HepG2 (cell line): ENCODE data around the gene CDKN2AIP. TPM values are rescaled to one million over a fixed set of nuclear protein-coding genes. Genes with fewer than 3 reads are reported as not detected.

Source experiments
- ATAC-seq: fragments of 200-7000 bp; cut with Tn5 transposase; 3 replicates; pipeline ENCODE4 v1.9.1; 2020; ENCODE audit warnings: mild to moderate bottlenecking, moderate library complexity
- BruUV-seq: library from RNA; stranded (reverse); fragments of 400-500 nt; replicated peaks from 2 replicates; lab custom pipeline; 2021; lab: Mats Ljungman, UMichigan
- CTCF ChIA-PET: fragments of 300-600 bp; formaldehyde crosslinking; extraction: SDS; loops from one replicate; lab custom pipeline; 2021; ENCODE audit warnings: low total read pairs, inconsistent platforms, low intra/inter-chr PET ratio; lab: Yijun Ruan, JAX
- POLR2A ChIA-PET: fragments of 350-600 bp; sonication (Branson Sonifier 250); formaldehyde crosslinking; loops from one replicate; lab custom pipeline; 2020; ENCODE audit warnings: antibody characterized with exemption, inconsistent platforms; lab: Yijun Ruan, JAX
- DNase-seq: peaks from one replicate; pipeline ENCODE4 v3.0.0-alpha.2; 2015; ENCODE audit warnings: low spot score
- FAIRE-seq: peaks from 3 replicates; lab custom pipeline; 2011; peaks lifted over from hg19 to GRCh38; lab: Jason Lieb, UNC
- H2AFZ ChIP-seq: one replicate; pipeline ENCODE4 v1.6.1; 2011; ENCODE audit warnings: low read length, inconsistent platforms
- H3K27ac ChIP-seq: fragments of 300-600 bp; 3 replicates; pipeline ENCODE4 v1.8.0; 2011; ENCODE audit warnings: mixed run types, mild to moderate bottlenecking, mixed read lengths, low read length, inconsistent platforms; ENCODE audit not compliant: insufficient read depth; ENCODE audit errors: extremely low read length
- H3K27me3 ChIP-seq, 2 experiments: fragments of 200-600 bp in 1 of 2; 2 replicates in 1 of 2; 3 replicates in 1 of 2; pipeline versions ENCODE4 v1.6.0 to v1.8.0; 2011; ENCODE audit warnings: low read length in 2 of 2, mild to moderate bottlenecking in 2 of 2, moderate library complexity in 2 of 2, inconsistent platforms in 1 of 2; ENCODE audit not compliant: insufficient read depth in 2 of 2, control insufficient read depth in 1 of 2
- H3K36me3 ChIP-seq, 2 experiments: fragments of 200-600 bp in 1 of 2; replicated peaks in 1 of 2; 2 replicates in 1 of 2; 3 replicates in 1 of 2; pipeline versions ENCODE4 v1.5.1 to v1.8.0; 2011; ENCODE audit warnings: low read length in 2 of 2, inconsistent platforms in 1 of 2; ENCODE audit not compliant: insufficient read depth in 2 of 2, control insufficient read depth in 1 of 2
- H3K4me1 ChIP-seq: 2 replicates; pipeline ENCODE4 v1.5.1; 2012; ENCODE audit warnings: low read length, inconsistent platforms; ENCODE audit not compliant: insufficient read depth
- H3K4me2 ChIP-seq: 2 replicates; pipeline ENCODE4 v1.6.0; 2011; ENCODE audit warnings: low read depth, low read length, inconsistent platforms
- H3K4me3 ChIP-seq, 3 experiments: fragments of 200-600 bp in 1 of 3; sonication (generic), shearing (Covaris generic) in 1 of 3; replicated peaks in 1 of 3; 2 replicates each; pipeline ENCODE4 v1.5.1; 2011 to 2016; ENCODE audit warnings: low read length in 3 of 3, inconsistent platforms in 2 of 3, low read depth in 2 of 3, mild to moderate bottlenecking in 2 of 3, control low read depth in 1 of 3, mixed read lengths in 1 of 3; ENCODE audit not compliant: insufficient read depth in 1 of 3
- H3K79me2 ChIP-seq: one replicate; pipeline ENCODE4 v1.6.1; 2011; ENCODE audit warnings: low read length, inconsistent platforms; ENCODE audit not compliant: insufficient read depth
- H3K9ac ChIP-seq: 2 replicates; pipeline ENCODE4 v1.6.0; 2011; ENCODE audit warnings: mild to moderate bottlenecking, low read depth, low read length, inconsistent platforms; ENCODE audit not compliant: insufficient read depth
- H3K9me3 ChIP-seq: 2 replicates; pipeline ENCODE4 v1.5.1; 2012; ENCODE audit warnings: mild to moderate bottlenecking, low read length
- H4K20me1 ChIP-seq: 2 replicates; pipeline ENCODE4 v1.6.0; 2011; ENCODE audit warnings: inconsistent platforms, mild to moderate bottlenecking, low read length, moderate library complexity; ENCODE audit not compliant: insufficient read depth
- ARNTL ChIP-seq: sonication (generic); formaldehyde crosslinking; IDR thresholded peaks from 2 replicates; pipeline ENCODE4 v1.4.0; 2020; ENCODE audit warnings: mild to moderate bottlenecking, missing genetic modification reagents
- ETS1 ChIP-seq: sonication (generic); formaldehyde crosslinking; IDR thresholded peaks from 2 replicates; pipeline ENCODE4 v1.4.0; 2020; ENCODE audit warnings: missing genetic modification reagents
- GATAD1 ChIP-seq: IDR thresholded peaks from 2 replicates; pipeline ENCODE4 v1.6.1; 2016; ENCODE audit warnings: missing genetic modification reagents, missing compliant biosample characterization
- HDAC6 ChIP-seq: fragments of 200-600 bp; sonication (generic); IDR thresholded peaks from 2 replicates; pipeline ENCODE4 v1.7.0; 2017; ENCODE audit warnings: mild to moderate bottlenecking, antibody characterized with exemption, low read length, low read depth
- HNF4A ChIP-seq: sonication (generic); formaldehyde crosslinking; IDR thresholded peaks from 2 replicates; pipeline ENCODE4 v1.4.0; 2020; ENCODE audit warnings: missing genetic modification reagents
- MED1 ChIP-seq: sonication (generic); formaldehyde crosslinking; IDR thresholded peaks from 2 replicates; pipeline ENCODE4 v1.4.0; 2020; ENCODE audit warnings: missing genetic modification reagents
- NFIC ChIP-seq: IDR thresholded peaks from 2 replicates; pipeline ENCODE4 v1.6.1; 2012; ENCODE audit warnings: mild to moderate bottlenecking, low read length, inconsistent platforms
- PRMT3 ChIP-seq: sonication (generic); formaldehyde crosslinking; IDR thresholded peaks from 2 replicates; pipeline ENCODE4 v1.8.1; 2022; ENCODE audit warnings: low read depth, mild to moderate bottlenecking, moderate library complexity, missing genetic modification reagents, borderline replicate concordance
- SP140L ChIP-seq: sonication (generic); formaldehyde crosslinking; IDR thresholded peaks from 2 replicates; pipeline ENCODE4 v1.4.0; 2020; ENCODE audit warnings: missing genetic modification reagents, borderline replicate concordance
- TOE1 ChIP-seq: sonication (generic); formaldehyde crosslinking; IDR thresholded peaks from 2 replicates; pipeline ENCODE4 v1.4.0; 2020; ENCODE audit warnings: mild to moderate bottlenecking, missing genetic modification reagents
- TRAFD1 ChIP-seq: sonication (generic); formaldehyde crosslinking; IDR thresholded peaks from 2 replicates; pipeline ENCODE4 v1.5.1; 2020; ENCODE audit warnings: missing genetic modification reagents, mild to moderate bottlenecking, borderline replicate concordance
- ZBTB43 ChIP-seq: sonication (generic); formaldehyde crosslinking; conservative IDR thresholded peaks from 2 replicates; pipeline ENCODE4 v1.4.0; 2020; ENCODE audit warnings: missing genetic modification reagents
- ZNF160 ChIP-seq: sonication (generic); formaldehyde crosslinking; IDR thresholded peaks from 2 replicates; pipeline ENCODE4 v1.8.0; 2022; ENCODE audit warnings: mild to moderate bottlenecking, inconsistent platforms, missing genetic modification reagents
- ZNF510 ChIP-seq: sonication (generic); formaldehyde crosslinking; IDR thresholded peaks from 2 replicates; pipeline ENCODE4 v1.4.0; 2020; ENCODE audit warnings: low read depth, mild to moderate bottlenecking, missing genetic modification reagents
- ZSCAN12 ChIP-seq: sonication (generic); formaldehyde crosslinking; IDR thresholded peaks from 2 replicates; pipeline ENCODE4 v1.9.0; 2021; ENCODE audit warnings: mild to moderate bottlenecking, missing genetic modification reagents
- WGBS: methylation state at CpG from one replicate; pipeline ENCODE4 v1.1.6; 2017; ENCODE audit warnings: low lambda C conversion rate; 5-methylcytosine and 5-hydroxymethylcytosine counted together
- in situ Hi-C: cut with HindIII; loops from 2 replicates; pipeline ENCODE4 v1.10.0; 2017; ENCODE audit warnings: low pct_unique_long_range_greater_than_20kb; ENCODE audit not compliant: extremely low pct_ligation_motif_present
- intact Hi-C: fragments of 100-400 bp; cut with micrococcal nuclease; formaldehyde crosslinking; loops from one replicate; pipeline ENCODE4 v1.10.0; 2022; ENCODE audit not compliant: unreplicated experiment
- polyA plus RNA-seq, 8 experiments: library from polyadenylated mRNA; depleted of rRNA in 3 of 8; stranded (reverse) in 7 of 8; unstranded in 1 of 8; fragments of >200 nt; fragmentation: Illumina TruSeq in 4 of 8; extraction: Trizol in 4 of 8; gene quantifications; 2 replicates each; pipeline versions ENCODE4 v1.2.1 to v1.2.3, GENCODE V29; 2011 to 2016; ENCODE audit warnings: low read depth in 4 of 8, missing spikeins in 1 of 8, mixed read lengths in 1 of 8; ENCODE audit not compliant: insufficient read depth in 1 of 8
- total RNA-seq, 5 experiments: library from RNA; depleted of rRNA; stranded (reverse); fragments of >200 nt; fragmentation: Illumina TruSeq; extraction: Trizol; gene quantifications; 2 replicates each; pipeline ENCODE4 v1.2.3, GENCODE V29; 2016; ENCODE audit warnings: low read depth in 1 of 5
- TF ChIP-seq, protein P1 (sequence below): sonication (generic); formaldehyde crosslinking; IDR thresholded peaks from 2 replicates; pipeline ENCODE4 v1.4.0; 2020; ENCODE audit warnings: missing genetic modification reagents

The CDKN2AIP gene
- total and polyA plus RNA-seq, 2 of the 13 experiments (the other 11 are each of a cell fraction or from before 2014, with no cell fraction given), result 17.0 to 18.7 TPM

DNA sequence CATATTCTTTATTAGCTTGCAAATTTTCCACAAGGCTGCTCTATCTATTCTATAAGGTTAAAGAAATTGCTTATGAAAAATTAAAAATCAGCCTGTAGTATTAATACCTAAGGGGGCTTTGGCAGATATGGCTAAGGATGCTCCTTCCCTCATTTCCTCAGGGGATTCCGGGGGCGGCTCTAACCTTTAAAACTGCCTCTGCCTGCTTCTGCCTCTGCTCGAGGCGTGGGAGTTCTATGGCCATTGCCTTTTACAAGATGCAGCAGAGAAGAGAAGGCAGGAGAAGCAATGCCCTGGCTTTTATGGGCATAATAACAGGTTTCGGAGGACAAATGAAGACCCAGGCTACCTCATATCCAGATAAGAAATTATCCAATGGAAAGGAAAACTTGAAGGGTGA, 8.6 kb upstream of the CDKN2AIP start:
- Histone ChIP-seq H4K20me1 (no peaks in the 10 kb centered on the region), H3K27me3 (no peaks in the 10 kb centered on the region), H3K27ac (no peak overlapping the region), H3K4me3 (no peak overlapping the region), H3K9ac (no peak overlapping the region), H3K79me2 (no peaks in the 10 kb centered on the region), H3K9me3 (no peaks in the 10 kb centered on the region), H3K36me3 (no peaks in the 10 kb centered on the region), H3K4me1 (peaks cover 34% of the 10 kb centered on the region), H2AFZ (peak overlapping the region; percentile 23), H3K4me2 (no peak overlapping the region)
- ATAC-seq (no peak), FAIRE-seq (no peak), DNase-seq (no peak)
- CTCF ChIA-PET, result no interaction called here
- BruUV-seq, result no TSS peak
- POLR2A ChIA-PET, result no interaction called here
- 54% methylated on average over 5 of the region's 5 CpGs for WGBS
- intact Hi-C loops, result no loop called here
- in situ Hi-C loops, result no loop called here
- no peak for TF ChIP-seq ZNF510 (CRISPR knock-in tag)
- no peak for TF ChIP-seq TOE1 (CRISPR knock-in tag)

DNA sequence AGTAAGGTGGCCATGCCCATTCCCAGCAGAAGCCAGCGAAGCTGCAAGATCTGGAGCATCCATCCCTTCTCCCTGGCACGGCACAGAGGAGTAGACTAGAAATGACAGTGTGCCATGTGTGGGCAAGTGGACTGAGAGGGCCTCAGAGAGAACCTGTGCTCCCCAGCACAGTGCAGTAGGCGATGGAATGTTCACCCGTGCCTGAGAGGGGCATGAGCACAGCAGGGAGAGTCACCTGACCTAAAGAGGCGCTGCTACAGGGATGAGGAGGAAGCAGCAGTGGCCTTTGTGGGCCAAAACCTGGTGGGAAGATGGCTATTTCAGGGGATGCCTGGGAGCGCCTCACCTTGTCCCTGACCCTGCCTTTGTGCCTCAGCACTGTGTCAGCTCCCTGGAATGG, 8.0 kb upstream of the CDKN2AIP start:
- no peak overlapping the region for H3K9ac ChIP-seq
- intact Hi-C loops (no loop called here), in situ Hi-C loops (no loop called here)
- no peaks in the 10 kb centered on the region for H4K20me1 ChIP-seq
- H3K79me2 ChIP-seq, result no peaks in the 10 kb centered on the region
- ATAC-seq (peak; percentile 61), FAIRE-seq (no peak), DNase-seq (no peak)
- H2AFZ ChIP-seq, result no peak overlapping the region
- H3K9me3 ChIP-seq, result no peaks in the 10 kb centered on the region
- peaks cover 32% of the 10 kb centered on the region for H3K4me1 ChIP-seq
- H3K27me3 ChIP-seq, result no peaks in the 10 kb centered on the region
- H3K36me3 ChIP-seq, result no peaks in the 10 kb centered on the region
- BruUV-seq, result no TSS peak
- CTCF ChIA-PET, result no interaction called here
- POLR2A ChIA-PET, result no interaction called here
- no peak overlapping the region for H3K4me2 ChIP-seq
- no peak overlapping the region for H3K27ac ChIP-seq
- 100% methylated on average over 1 of the region's 6 CpGs for WGBS
- H3K4me3 ChIP-seq, result no peak overlapping the region
- TF ChIP-seq HDAC6, result no peak
- TF ChIP-seq, protein P1, sequence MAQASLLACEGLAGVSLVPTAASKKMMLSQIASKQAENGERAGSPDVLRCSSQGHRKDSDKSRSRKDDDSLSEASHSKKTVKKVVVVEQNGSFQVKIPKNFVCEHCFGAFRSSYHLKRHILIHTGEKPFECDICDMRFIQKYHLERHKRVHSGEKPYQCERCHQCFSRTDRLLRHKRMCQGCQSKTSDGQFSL (CRISPR knock-in tag), result no peak
- TF ChIP-seq GATAD1 (CRISPR knock-in tag), result no peak
- TF ChIP-seq ZBTB43 (CRISPR knock-in tag), result no peak
- no peak for TF ChIP-seq PRMT3 (CRISPR knock-in tag)
- TF ChIP-seq ZSCAN12 (CRISPR knock-in tag), result no peak
- TF ChIP-seq SP140L, result no peak
- no peak for TF ChIP-seq NFIC
- no peak for TF ChIP-seq TRAFD1 (CRISPR knock-in tag)
- TF ChIP-seq HNF4A (CRISPR knock-in tag), result no peak
- no peak for TF ChIP-seq MED1 (CRISPR knock-in tag)
- TF ChIP-seq ZNF160, result no peak
- TF ChIP-seq ETS1, result no peak
- no peak for TF ChIP-seq ARNTL (CRISPR knock-in tag)
